Astrocyte of the cerebellum (primary cell): ENCODE data around the gene UNC93A.

Experiments used
- DNase-seq: peaks from one replicate; pipeline ENCODE4 v3.0.0-alpha.2; 2011; ENCODE audit warnings: low read depth
- H3K4me3 ChIP-seq: 2 replicates; pipeline ENCODE4 v1.5.1; 2011; ENCODE audit warnings: mild to moderate bottlenecking, low read depth, low read length, moderate library complexity
- CTCF ChIP-seq: IDR thresholded peaks from 2 replicates; pipeline ENCODE4 v1.5.1; 2012; ENCODE audit warnings: low read length, low read depth, moderate library complexity, mild to moderate bottlenecking; ENCODE audit errors: missing control alignments
- in situ Hi-C: cut with HindIII; loops from 2 replicates; pipeline ENCODE4 v1.10.0; 2017; ENCODE audit warnings: low sequenced_read_pairs

Gene UNC93A

GRCh38 chr6:167324111-167324510 is 33.0 kb downstream of the UNC93A start:
- in situ Hi-C loops, result no loop called here
- no peak for DNase-seq
- no peak overlapping the region for H3K4me3 ChIP-seq
- TF ChIP-seq CTCF, result no peak

GRCh38 chr6:167325766-167326165 is 34.7 kb downstream of the UNC93A start:
- TF ChIP-seq CTCF, result no peak
- in situ Hi-C loops, result no loop called here
- no peak for DNase-seq
- H3K4me3 ChIP-seq, result no peak overlapping the region

- no peak overlapping the region for H3K4me3 ChIP-seq
- in situ Hi-C loops, result no loop called here
- no peak for TF ChIP-seq CTCF
- no peak for DNase-seq
These were observed 36.3 kb downstream of the UNC93A start for GRCh38 chr6:167327391-167327790.

- no peak overlapping the region for H3K4me3 ChIP-seq
- DNase-seq, result no peak
- in situ Hi-C loops, result no loop called here
- no peak for TF ChIP-seq CTCF
These were observed 37.0 kb downstream of the UNC93A start for GRCh38 chr6:167328086-167328485.

GRCh38 chr6:167329014-167329413 is 37.9 kb downstream of the UNC93A start:
- in situ Hi-C loops, result no loop called here
- no peak overlapping the region for H3K4me3 ChIP-seq
- TF ChIP-seq CTCF, result no peak
- no peak for DNase-seq

GRCh38 chr6:167330750-167331149 is 39.6 kb downstream of the UNC93A start:
- in situ Hi-C loops, result no loop called here
- DNase-seq, result no peak
- no peak overlapping the region for H3K4me3 ChIP-seq
- TF ChIP-seq CTCF, result no peak

- DNase-seq, result no peak
- in situ Hi-C loops, result no loop called here
- TF ChIP-seq CTCF, result no peak
- H3K4me3 ChIP-seq, result no peak overlapping the region
These were observed 40.5 kb downstream of the UNC93A start for GRCh38 chr6:167331565-167331964.
